Stimulated activated CD8-positive, alpha-beta memory T cell treated with anti-CD3 and anti-CD28 coated beads, Interleukin-7, amount 100 ng/mL, for 4 hours (primary cell): ENCODE measurements around the gene POC1B.

Experiments used
- DNase-seq, 2 donors: peaks; one replicate each; pipeline ENCODE4 v3.0.0-alpha.2; 2020; ENCODE audit warnings: low read depth in 2 of 2

POC1B gene

GRCh38 chr12:89525824-89526770 is at the start of gene POC1B:
TSS of gene POC1B (minus strand) at chr12:89526047. CDS start at chr12:89525895, 152 bp downstream.
- DNase-seq, result peak; percentile 38 to 65

- no peak for DNase-seq
Measured at GRCh38 chr12:89575374-89575773, 49.5 kb upstream of the POC1B start.

GRCh38 chr12:89574736-89575208 is 48.9 kb upstream of the POC1B start:
- DNase-seq, result no peak

- DNase-seq, result no peak
Measured at GRCh38 chr12:89573051-89573810, 47.4 kb upstream of the POC1B start.

- DNase-seq, result no peak
Measured at GRCh38 chr12:89571491-89572195, 45.8 kb upstream of the POC1B start.

GRCh38 chr12:89568484-89568883 is 42.6 kb upstream of the POC1B start:
- DNase-seq, result no peak

- no peak for DNase-seq
Measured at GRCh38 chr12:89567691-89568239, 41.9 kb upstream of the POC1B start.

GRCh38 chr12:89566615-89567014 is 40.8 kb upstream of the POC1B start:
- no peak for DNase-seq

GRCh38 chr12:89565002-89565401 is 39.2 kb upstream of the POC1B start:
- DNase-seq, result no peak

DNA sequence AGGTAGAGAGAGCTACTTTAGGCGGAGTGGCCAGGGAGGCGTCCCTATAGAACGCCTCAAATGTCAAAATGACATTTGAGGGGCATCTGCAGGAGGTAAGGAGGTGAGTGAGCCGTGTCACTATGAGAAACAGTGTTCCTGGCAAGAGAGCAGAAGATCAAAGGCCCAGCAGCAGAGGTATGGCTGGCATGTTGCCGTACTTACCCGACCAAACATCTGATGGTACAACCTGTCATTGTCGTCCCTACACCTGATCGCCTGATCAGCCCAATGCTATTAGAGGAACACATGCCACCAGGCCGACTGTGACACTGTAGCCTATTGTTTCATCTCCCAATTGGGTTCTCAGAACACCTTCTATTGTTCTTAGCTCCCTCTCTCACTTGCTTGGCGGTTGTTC is 33.9 kb upstream of the POC1B start:
- no peak for DNase-seq

DNA sequence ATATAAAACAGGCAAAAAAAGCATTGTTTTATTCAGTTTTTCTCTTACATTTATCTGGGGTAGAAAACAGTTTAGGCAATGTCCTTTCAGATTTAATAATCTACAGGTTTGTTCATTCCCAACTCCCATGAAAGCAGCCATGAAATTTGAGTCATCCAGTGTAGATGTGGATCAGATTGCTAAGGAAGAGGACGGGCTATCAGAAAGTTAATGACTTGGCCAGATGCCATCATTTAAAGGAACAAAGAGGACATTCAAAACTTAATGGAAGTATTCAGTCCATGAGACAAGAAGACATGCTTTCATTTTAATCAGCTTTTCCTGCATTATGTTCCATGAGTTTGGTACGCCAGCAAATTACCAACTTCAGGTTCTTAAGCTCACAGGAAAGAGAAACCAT is 31.1 kb upstream of the POC1B start:
- no peak for DNase-seq

GRCh38 chr12:89552376-89552775 is 26.5 kb upstream of the POC1B start:
- DNase-seq, result no peak

- no peak for DNase-seq
Measured at GRCh38 chr12:89551747-89552146, 25.9 kb upstream of the POC1B start.

GRCh38 chr12:89547101-89547500 is 21.3 kb upstream of the POC1B start:
- no peak for DNase-seq

DNA sequence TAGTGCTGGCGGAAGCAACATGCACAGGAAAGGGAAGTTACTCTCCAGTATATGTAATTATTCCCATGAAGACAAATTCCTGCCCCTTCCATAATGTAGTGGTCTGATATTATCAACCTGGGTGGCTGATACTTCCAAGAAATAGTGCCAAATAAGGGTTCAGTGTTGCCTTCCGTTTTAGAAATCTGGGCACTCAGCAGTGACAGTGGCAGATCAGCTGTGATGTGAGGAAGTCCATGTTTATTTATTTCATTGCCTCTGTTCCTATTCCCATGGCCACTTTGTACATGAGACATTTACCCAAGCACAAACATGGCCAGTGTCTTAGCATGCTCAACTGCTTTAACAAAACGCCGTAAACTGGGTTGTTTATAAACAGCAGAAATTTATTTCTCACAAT is 20.3 kb upstream of the POC1B start:
- no peak for DNase-seq

DNA sequence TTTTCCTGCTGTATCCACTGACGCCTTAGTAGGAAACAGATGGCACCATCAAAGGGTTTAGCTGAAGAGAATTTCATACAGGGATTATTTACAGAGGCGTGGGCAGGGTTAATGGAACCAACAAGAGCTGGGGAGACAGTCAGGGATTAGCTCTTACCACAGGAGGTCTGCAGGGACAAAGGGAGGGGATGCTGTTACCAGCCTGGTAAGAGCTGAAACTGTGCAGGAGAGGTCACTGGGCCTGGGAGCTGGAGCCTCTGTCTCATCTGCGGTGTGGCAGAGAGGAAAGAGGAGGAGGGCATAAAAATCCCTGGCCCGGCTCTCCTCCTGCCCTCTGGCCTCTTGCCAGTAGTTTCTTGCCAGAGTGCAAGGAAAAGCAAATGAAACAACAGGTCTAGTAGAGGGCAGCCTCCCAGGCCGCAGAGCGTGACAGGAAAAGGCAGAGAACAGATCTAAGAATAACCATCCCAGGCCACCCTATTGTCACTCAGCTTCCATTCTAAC is 18.9 kb upstream of the POC1B start:
- DNase-seq, result no peak

GRCh38 chr12:89544022-89544421 is 18.2 kb upstream of the POC1B start:
- DNase-seq, result no peak

- peak; percentile 24 to 31 for DNase-seq
Measured at GRCh38 chr12:89542912-89543592, 17.2 kb upstream of the POC1B start.

GRCh38 chr12:89542236-89542635 is 16.4 kb upstream of the POC1B start:
- no peak for DNase-seq

DNA sequence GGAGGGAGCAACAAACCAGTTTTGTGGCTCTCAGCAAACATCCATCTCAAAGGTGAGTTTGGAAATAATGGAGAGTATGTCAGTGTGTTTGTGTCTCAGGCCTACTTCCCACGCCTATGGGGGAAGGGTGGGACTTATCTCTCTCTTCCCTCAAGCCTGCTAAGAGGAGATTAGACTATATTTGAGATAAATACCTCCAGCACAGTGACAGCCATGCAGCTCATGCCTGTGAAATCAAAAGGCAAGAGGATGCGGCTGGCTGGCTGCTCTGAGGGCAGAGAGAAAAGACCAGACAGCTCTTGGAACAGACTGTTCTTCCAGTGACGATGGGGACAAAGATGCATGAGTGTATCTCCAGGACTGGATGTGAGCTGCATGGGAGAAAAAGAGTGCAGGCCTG is 14.7 kb upstream of the POC1B start:
- DNase-seq, result no peak
